Activated gamma-delta T cell treated with anti-CD3 and anti-CD28 coated beads, Interleukin-2, amount 50 U/mL, for 16 hours (primary cell): Measurements from ENCODE around the gene ADAM12.
"Not testable (repeated sequence)": the region's sequence is repeated elsewhere in the genome, so short reads cannot be mapped to it uniquely, and the experiment has no call there.

Source experiments
- DNase-seq: peaks from one replicate; pipeline ENCODE4 v3.0.0-alpha.2; 2020; ENCODE audit warnings: low read depth

The ADAM12 gene

GRCh38 chr10:126263006-126263676, 125.1 kb downstream of the ADAM12 start:
- no peak for DNase-seq

GRCh38 chr10:126262233-126262838, 125.9 kb downstream of the ADAM12 start:
- no peak for DNase-seq

- no peak for DNase-seq
Observed at GRCh38 chr10:126259760-126260479, 128.4 kb downstream of the ADAM12 start.

GRCh38 chr10:126256864-126257263, 131.4 kb downstream of the ADAM12 start:
- no peak for DNase-seq

GRCh38 chr10:126255313-126255712, 133.0 kb downstream of the ADAM12 start:
- DNase-seq = no peak

GRCh38 chr10:126253611-126253998, 134.7 kb downstream of the ADAM12 start:
- no peak for DNase-seq

- no peak for DNase-seq
Observed at GRCh38 chr10:126252884-126253610, 135.2 kb downstream of the ADAM12 start.

- no peak for DNase-seq
Observed at GRCh38 chr10:126251778-126252407, 136.4 kb downstream of the ADAM12 start.

- no peak for DNase-seq
Observed at GRCh38 chr10:126250527-126251310, 137.6 kb downstream of the ADAM12 start.

- DNase-seq = no peak
Observed at GRCh38 chr10:126250045-126250444, 138.2 kb downstream of the ADAM12 start.

- no peak for DNase-seq
Observed at GRCh38 chr10:126247446-126247975, 140.8 kb downstream of the ADAM12 start.

GRCh38 chr10:126246396-126246795, 141.9 kb downstream of the ADAM12 start:
- not testable (repeated sequence) for DNase-seq

GRCh38 chr10:126245501-126245900, 142.8 kb downstream of the ADAM12 start:
- DNase-seq = no peak

GRCh38 chr10:126243971-126244370, 144.3 kb downstream of the ADAM12 start:
- no peak for DNase-seq

- no peak for DNase-seq
Observed at GRCh38 chr10:126243306-126243705, 145.0 kb downstream of the ADAM12 start.

- no peak for DNase-seq
Observed at GRCh38 chr10:126242397-126243260, 145.6 kb downstream of the ADAM12 start.

- DNase-seq = no peak
Observed at GRCh38 chr10:126240483-126240882, 147.8 kb downstream of the ADAM12 start.

- no peak for DNase-seq
Observed at GRCh38 chr10:126239844-126240243, 148.4 kb downstream of the ADAM12 start.

- DNase-seq = no peak
Observed at GRCh38 chr10:126235979-126236851, 152.1 kb downstream of the ADAM12 start.
